Neural crest cell (in vitro differentiated cells): Measurements from ENCODE around the gene EDIL3. TPM values are rescaled to one million over a fixed set of nuclear protein-coding genes. Genes with fewer than 3 reads are reported as not detected.

Experiments
- DNase-seq: peaks from one replicate; pipeline ENCODE4 v3.0.0; 2021; ENCODE audit warnings: low read depth, mixed read lengths, low spot score
- H3K27ac Mint-ChIP-seq: one replicate; pipeline ENCODE4 v1.8.0; 2021; ENCODE audit warnings: mild to moderate bottlenecking, mixed read lengths; ENCODE audit not compliant: unreplicated experiment
- H3K27me3 Mint-ChIP-seq: 2 replicates; pipeline ENCODE4 v1.8.0; 2021; ENCODE audit warnings: low read depth, mild to moderate bottlenecking, mixed read lengths
- H3K36me3 Mint-ChIP-seq: 2 replicates; pipeline ENCODE4 v1.8.0; 2021; ENCODE audit warnings: low read depth, mild to moderate bottlenecking, mixed read lengths
- H3K4me1 Mint-ChIP-seq: 2 replicates; pipeline ENCODE4 v1.8.0; 2021; ENCODE audit warnings: mixed read lengths
- H3K4me3 Mint-ChIP-seq: one replicate; pipeline ENCODE4 v1.8.0; 2021; ENCODE audit warnings: mild to moderate bottlenecking, mixed read lengths
- H3K9me3 Mint-ChIP-seq: 2 replicates; pipeline ENCODE4 v1.8.0; 2021; ENCODE audit warnings: mixed read lengths
- CTCF ChIP-seq: fragments of 200-600 bp; sonication (generic); conservative IDR thresholded peaks from 2 replicates; pipeline ENCODE4 v1.5.0; 2021; ENCODE audit warnings: antibody characterized with exemption, mild to moderate bottlenecking
- total RNA-seq: library from RNA; stranded (reverse); gene quantifications from 2 replicates; pipeline ENCODE4 v1.2.1, GENCODE V29; 2021

The EDIL3 gene
- total RNA-seq, 1 donor from 2014 or later = 1.2 TPM

GRCh38 chr5:83925321-83925954, 459.2 kb downstream of the EDIL3 start:
- H3K4me1 Mint-ChIP-seq = peaks cover 10% of the 10 kb centered on the region
- H3K9me3 Mint-ChIP-seq = peaks cover 3% of the 10 kb centered on the region
- H3K36me3 Mint-ChIP-seq = no peaks in the 10 kb centered on the region
- H3K4me3 Mint-ChIP-seq = no peak overlapping the region
- H3K27ac Mint-ChIP-seq = peak overlapping the region; percentile 28
- no peak for TF ChIP-seq CTCF
- no peak for DNase-seq
- no peaks in the 10 kb centered on the region for H3K27me3 Mint-ChIP-seq

GRCh38 chr5:83924891-83925290, 459.8 kb downstream of the EDIL3 start:
- no peak overlapping the region for H3K4me3 Mint-ChIP-seq
- no peak overlapping the region for H3K27ac Mint-ChIP-seq
- H3K27me3 Mint-ChIP-seq = no peaks in the 10 kb centered on the region

GRCh38 chr5:83924171-83924570, 460.5 kb downstream of the EDIL3 start:
- TF ChIP-seq CTCF = no peak
- Mint-ChIP-seq H3K4me3 (no peak overlapping the region), H3K4me1 (peaks cover 10% of the 10 kb centered on the region), H3K36me3 (no peaks in the 10 kb centered on the region), H3K27me3 (no peaks in the 10 kb centered on the region), H3K9me3 (no peaks in the 10 kb centered on the region), H3K27ac (no peak overlapping the region)
- no peak for DNase-seq

More at GRCh38 chr5:83924891-83925290, 459.8 kb downstream of the EDIL3 start:
- no peak for TF ChIP-seq CTCF
- no peak for DNase-seq
- Mint-ChIP-seq H3K9me3 (peaks cover under 1% of the 10 kb centered on the region), H3K4me1 (peaks cover 10% of the 10 kb centered on the region), H3K36me3 (no peaks in the 10 kb centered on the region)

- Mint-ChIP-seq H3K36me3 (no peaks in the 10 kb centered on the region), H3K4me1 (peaks cover 10% of the 10 kb centered on the region), H3K27me3 (no peaks in the 10 kb centered on the region), H3K27ac (no peak overlapping the region), H3K9me3 (no peaks in the 10 kb centered on the region), H3K4me3 (no peak overlapping the region)
- no peak for TF ChIP-seq CTCF
- DNase-seq = no peak
These were observed 462.0 kb downstream of the EDIL3 start for GRCh38 chr5:83922699-83923098.

GRCh38 chr5:83921666-83922193, 462.9 kb downstream of the EDIL3 start:
- no peak overlapping the region for H3K4me3 Mint-ChIP-seq
- H3K27ac Mint-ChIP-seq = no peak overlapping the region
- H3K4me1 Mint-ChIP-seq = peaks cover 10% of the 10 kb centered on the region

More at GRCh38 chr5:83921666-83922193, 462.9 kb downstream of the EDIL3 start:
- DNase-seq = no peak
- H3K36me3 Mint-ChIP-seq = no peaks in the 10 kb centered on the region
- H3K9me3 Mint-ChIP-seq = no peaks in the 10 kb centered on the region
- H3K27me3 Mint-ChIP-seq = no peaks in the 10 kb centered on the region
- no peak for TF ChIP-seq CTCF
